OCI-LY1 (cell line): ENCODE results near the gene FMOD.

Source experiments
- H2AFZ ChIP-seq: fragments of 200-600 bp; sonication (generic), shearing (Covaris generic); 2 replicates; pipeline ENCODE4 v1.6.0; 2014; ENCODE audit warnings: antibody characterized with exemption, mild to moderate bottlenecking, low read length
- H3F3A ChIP-seq: fragments of 200-600 bp; sonication (generic), shearing (Covaris generic); 2 replicates; pipeline ENCODE4 v1.6.0; 2014; ENCODE audit warnings: mild to moderate bottlenecking, antibody characterized with exemption, low read length, moderate library complexity; ENCODE audit not compliant: insufficient read depth
- H3K27ac ChIP-seq: fragments of 200-600 bp; sonication (generic); 2 replicates; pipeline ENCODE4 v1.5.1; 2014; ENCODE audit warnings: low read length, mixed run types, mild to moderate bottlenecking, low read depth; ENCODE audit not compliant: poor library complexity, severe bottlenecking
- H3K27me3 ChIP-seq: fragments of 200-600 bp; sonication (generic); 2 replicates; pipeline ENCODE4 v1.6.0; 2014; ENCODE audit warnings: antibody characterized with exemption, mild to moderate bottlenecking, low read length, moderate library complexity; ENCODE audit not compliant: insufficient read depth
- H3K36me3 ChIP-seq: fragments of 200-600 bp; sonication (generic); 2 replicates; pipeline ENCODE4 v1.6.1; 2014; ENCODE audit warnings: mild to moderate bottlenecking, antibody characterized with exemption, low read length, moderate library complexity, mixed read lengths; ENCODE audit not compliant: insufficient read depth
- H3K4me1 ChIP-seq: fragments of 200-600 bp; sonication (generic); 2 replicates; pipeline ENCODE4 v1.5.1; 2014; ENCODE audit warnings: mild to moderate bottlenecking, low read length, moderate library complexity; ENCODE audit not compliant: insufficient read depth, severe bottlenecking
- H3K4me2 ChIP-seq: fragments of 200-600 bp; sonication (generic), shearing (Covaris generic); 2 replicates; pipeline ENCODE4 v1.6.1; 2014; ENCODE audit warnings: low read length
- H3K4me3 ChIP-seq: fragments of 200-600 bp; sonication (generic); 2 replicates; pipeline ENCODE4 v1.5.1; 2014; ENCODE audit warnings: low read length, low read depth, mild to moderate bottlenecking, mixed read lengths; ENCODE audit not compliant: poor library complexity, severe bottlenecking
- H3K79me2 ChIP-seq: fragments of 200-600 bp; shearing (Covaris generic); 2 replicates; pipeline ENCODE4 v1.6.1; 2016; ENCODE audit warnings: mixed run types, low read length, mixed read lengths; ENCODE audit not compliant: insufficient read depth
- H3K9ac ChIP-seq: fragments of 200-600 bp; sonication (generic), shearing (Covaris generic); 2 replicates; pipeline ENCODE4 v1.6.1; 2014; ENCODE audit warnings: mild to moderate bottlenecking, low read length, mixed read lengths
- H3K9me2 ChIP-seq: fragments of 200-600 bp; sonication (generic), shearing (Covaris generic); 2 replicates; pipeline ENCODE4 v1.6.1; 2014; ENCODE audit warnings: low read depth, mild to moderate bottlenecking, low read length, mixed read lengths
- H3K9me3 ChIP-seq: fragments of 200-600 bp; shearing (Covaris generic); 2 replicates; pipeline ENCODE4 v1.6.1; 2014; ENCODE audit warnings: low read length, mixed read lengths
- H4K20me1 ChIP-seq: fragments of 200-600 bp; sonication (generic), shearing (Covaris generic); 2 replicates; pipeline ENCODE4 v1.6.0; 2016; ENCODE audit warnings: mild to moderate bottlenecking, low read length; ENCODE audit not compliant: insufficient read depth
- CTCF ChIP-seq: fragments of 200-600 bp; sonication (generic), shearing (Covaris generic); IDR thresholded peaks from 2 replicates; pipeline ENCODE4 v1.5.1; 2017; ENCODE audit warnings: mild to moderate bottlenecking, antibody characterized with exemption, low read length, moderate library complexity, mixed read lengths
- EZH2 ChIP-seq: fragments of 200-600 bp; sonication (generic), shearing (Covaris generic); IDR thresholded peaks from 2 replicates; pipeline ENCODE4 v1.8.0; 2017; ENCODE audit warnings: borderline replicate concordance, mixed run types, mild to moderate bottlenecking, antibody characterized with exemption, low read length, moderate library complexity, mixed read lengths

FMOD gene

GRCh38 chr1:203351037-203351625 lies at the start of gene FMOD:
FMOD (minus strand) TSS chr1:203351122; CDS start chr1:203348270, 2,852 bp downstream.
- peak within 1 kb of the TSS; percentile 54; the same call in 1 of the 2 replicates for H3K4me2 ChIP-seq
- no peaks in the 10 kb centered on the region for H4K20me1 ChIP-seq
- H2AFZ ChIP-seq = 0 out of 2 replicates have a peak within 1 kb of the TSS, but pooled peaks have one; percentile 4
- TF ChIP-seq CTCF (peak; percentile 51), EZH2 (no peak)
- no peaks in the 10 kb centered on the region for H3K9me3 ChIP-seq
- no peaks in the 10 kb centered on the region; the same call in 1 of the 2 replicates for H3K27me3 ChIP-seq
- H3K27ac ChIP-seq = no peak within 1 kb of the TSS
- peaks cover 27% of the 10 kb centered on the region for H3K4me1 ChIP-seq
- no peaks in the 10 kb centered on the region for H3K36me3 ChIP-seq
- H3K9ac ChIP-seq = no peak within 1 kb of the TSS; the same call in 1 of the 2 replicates
- H3K9me2 ChIP-seq = no peaks in the 10 kb centered on the region
- no peaks in the 10 kb centered on the region for H3K79me2 ChIP-seq
- H3K4me3 ChIP-seq = peak within 1 kb of the TSS; percentile 7
- no peaks in the 10 kb centered on the region for H3F3A ChIP-seq

- Histone ChIP-seq H3K9me3 (peaks cover 8% of the 10 kb centered on the region; the same call in 1 of the 2 replicates), H3K36me3 (no peaks in the 10 kb centered on the region), H3K79me2 (no peaks in the 10 kb centered on the region), H2AFZ (no peak overlapping the region), H3K4me3 (no peak overlapping the region), H3K4me1 (no peaks in the 10 kb centered on the region), H3K27me3 (no peaks in the 10 kb centered on the region), H3K4me2 (no peak overlapping the region), H3K27ac (no peak overlapping the region), H3K9ac (no peak overlapping the region), H3K9me2 (no peaks in the 10 kb centered on the region), H4K20me1 (no peaks in the 10 kb centered on the region), H3F3A (no peaks in the 10 kb centered on the region)
- no peak for TF ChIP-seq EZH2
- TF ChIP-seq CTCF = no peak
These were observed 45.8 kb upstream of the FMOD start for GRCh38 chr1:203396595-203397194.

- Histone ChIP-seq H3K9me2 (no peaks in the 10 kb centered on the region), H3K4me3 (no peak overlapping the region), H3K79me2 (no peaks in the 10 kb centered on the region), H3K9ac (no peak overlapping the region), H2AFZ (no peak overlapping the region), H3K9me3 (peaks cover 8% of the 10 kb centered on the region; the same call in 1 of the 2 replicates), H3K27me3 (no peaks in the 10 kb centered on the region), H3K4me1 (no peaks in the 10 kb centered on the region), H4K20me1 (no peaks in the 10 kb centered on the region), H3K4me2 (no peak overlapping the region), H3K36me3 (no peaks in the 10 kb centered on the region), H3F3A (no peaks in the 10 kb centered on the region), H3K27ac (no peak overlapping the region)
- TF ChIP-seq CTCF = no peak
- TF ChIP-seq EZH2 = no peak
These were observed 44.8 kb upstream of the FMOD start for GRCh38 chr1:203395751-203396150.
